HEK293 (cell line): Measurements from ENCODE around the gene SESTD1.
A peak's percentile ranks its signal among the peaks of the same experiment; 100 is the strongest.

Source experiments
- BCL11A ChIP-seq: fragments of 450-650 bp; formaldehyde crosslinking; IDR thresholded peaks from 2 replicates; pipeline ENCODE4 v1.5.1; 2016; ENCODE audit warnings: low read depth, missing biosample characterization, missing genetic modification characterization
- FEZF1 ChIP-seq: fragments of 450-650 bp; formaldehyde crosslinking; IDR thresholded peaks from 2 replicates; pipeline ENCODE4 v1.5.1; 2016; ENCODE audit warnings: missing biosample characterization, missing genetic modification characterization
- KLF7 ChIP-seq: fragments of 450-650 bp; formaldehyde crosslinking; IDR thresholded peaks from 2 replicates; pipeline ENCODE4 v1.5.1; 2016; ENCODE audit warnings: missing biosample characterization, missing genetic modification characterization, borderline replicate concordance
- KLF8 ChIP-seq: fragments of 450-650 bp; formaldehyde crosslinking; IDR thresholded peaks from 2 replicates; pipeline ENCODE4 v1.5.1; 2016; ENCODE audit warnings: missing biosample characterization, missing genetic modification characterization
- SCRT1 ChIP-seq: fragments of 450-650 bp; formaldehyde crosslinking; IDR thresholded peaks from 2 replicates; pipeline ENCODE4 v1.5.1; 2016; ENCODE audit warnings: missing biosample characterization, missing genetic modification characterization, borderline replicate concordance
- SP7 ChIP-seq: fragments of 450-650 bp; formaldehyde crosslinking; IDR thresholded peaks from 2 replicates; pipeline ENCODE4 v1.5.1; 2016; ENCODE audit warnings: missing biosample characterization, missing genetic modification characterization
- ZBTB17 ChIP-seq: fragments of 450-650 bp; formaldehyde crosslinking; IDR thresholded peaks from 2 replicates; pipeline ENCODE4 v1.5.1; 2016; ENCODE audit warnings: missing biosample characterization, missing genetic modification characterization
- ZEB2 ChIP-seq: fragments of 450-650 bp; formaldehyde crosslinking; IDR thresholded peaks from 2 replicates; pipeline ENCODE4 v1.5.1; 2016; ENCODE audit warnings: missing biosample characterization, missing genetic modification characterization
- ZFP69B ChIP-seq: fragments of 450-650 bp; formaldehyde crosslinking; IDR thresholded peaks from 2 replicates; pipeline ENCODE4 v1.5.1; 2016; ENCODE audit warnings: missing biosample characterization, missing genetic modification characterization
- ZIC2 ChIP-seq: fragments of 450-650 bp; formaldehyde crosslinking; IDR thresholded peaks from 2 replicates; pipeline ENCODE4 v1.5.1; 2016; ENCODE audit warnings: missing biosample characterization, missing genetic modification characterization
- ZNF2 ChIP-seq: fragments of 450-650 bp; formaldehyde crosslinking; IDR thresholded peaks from 2 replicates; pipeline ENCODE4 v1.5.1; 2016; ENCODE audit warnings: missing biosample characterization, missing genetic modification characterization
- ZNF24 ChIP-seq: fragments of 450-650 bp; formaldehyde crosslinking; IDR thresholded peaks from 2 replicates; pipeline ENCODE4 v1.5.1; 2016; ENCODE audit warnings: missing biosample characterization, missing genetic modification characterization
- ZNF302 ChIP-seq: fragments of 450-650 bp; formaldehyde crosslinking; IDR thresholded peaks from 2 replicates; pipeline ENCODE4 v1.5.1; 2016; ENCODE audit warnings: missing biosample characterization, missing genetic modification characterization, low read depth
- ZNF324 ChIP-seq: fragments of 450-650 bp; formaldehyde crosslinking; IDR thresholded peaks from 2 replicates; pipeline ENCODE4 v1.5.1; 2016; ENCODE audit warnings: missing biosample characterization, missing genetic modification characterization
- ZNF335 ChIP-seq: fragments of 450-650 bp; formaldehyde crosslinking; conservative IDR thresholded peaks from 2 replicates; pipeline ENCODE4 v1.5.1; 2016; ENCODE audit warnings: missing biosample characterization, missing genetic modification characterization
- ZNF394 ChIP-seq: fragments of 450-650 bp; formaldehyde crosslinking; IDR thresholded peaks from 2 replicates; pipeline ENCODE4 v1.5.1; 2016; ENCODE audit warnings: missing biosample characterization, missing genetic modification characterization, mild to moderate bottlenecking, moderate library complexity, borderline replicate concordance
- ZNF600 ChIP-seq: fragments of 450-650 bp; formaldehyde crosslinking; IDR thresholded peaks from 2 replicates; pipeline ENCODE4 v1.5.1; 2016; ENCODE audit warnings: missing biosample characterization, missing genetic modification characterization
- ZNF626 ChIP-seq: fragments of 450-650 bp; sonication (Bioruptor Pico); formaldehyde crosslinking; IDR thresholded peaks from 2 replicates; pipeline ENCODE4 v1.5.1; 2018; ENCODE audit warnings: missing biosample characterization, missing genetic modification characterization, inconsistent platforms
- ZNF660 ChIP-seq: fragments of 450-650 bp; IDR thresholded peaks from 2 replicates; pipeline ENCODE4 v1.5.1; 2018; ENCODE audit warnings: missing biosample characterization, mild to moderate bottlenecking, missing genetic modification characterization
- ZNF664 ChIP-seq: fragments of 450-650 bp; formaldehyde crosslinking; IDR thresholded peaks from 2 replicates; pipeline ENCODE4 v1.5.1; 2016; ENCODE audit warnings: missing biosample characterization, missing genetic modification characterization
- ZNF701 ChIP-seq: fragments of 450-650 bp; formaldehyde crosslinking; IDR thresholded peaks from 2 replicates; pipeline ENCODE4 v1.5.1; 2016; ENCODE audit warnings: missing biosample characterization, missing genetic modification characterization
- ZNF843 ChIP-seq: fragments of 450-650 bp; formaldehyde crosslinking; IDR thresholded peaks from 2 replicates; pipeline ENCODE4 v1.5.1; 2016; ENCODE audit warnings: missing biosample characterization, missing genetic modification characterization
- TF ChIP-seq, protein P1 (sequence below): fragments of 450-650 bp; formaldehyde crosslinking; IDR thresholded peaks from 2 replicates; pipeline ENCODE4 v1.5.1; 2016; ENCODE audit warnings: missing biosample characterization, missing genetic modification characterization
- TF ChIP-seq, protein P2 (sequence below): fragments of 450-650 bp; formaldehyde crosslinking; IDR thresholded peaks from 2 replicates; pipeline ENCODE4 v1.5.1; 2016; ENCODE audit warnings: missing biosample characterization, missing genetic modification characterization
- TF ChIP-seq, protein P3 (sequence below): fragments of 450-650 bp; formaldehyde crosslinking; IDR thresholded peaks from 2 replicates; pipeline ENCODE4 v1.5.1; 2017; ENCODE audit warnings: missing biosample characterization, mild to moderate bottlenecking, missing genetic modification characterization, moderate library complexity
- TF ChIP-seq, protein P4 (sequence below): fragments of 450-650 bp; formaldehyde crosslinking; IDR thresholded peaks from 2 replicates; pipeline ENCODE4 v1.5.1; 2017; ENCODE audit warnings: missing biosample characterization, missing genetic modification characterization

The SESTD1 gene

DNA sequence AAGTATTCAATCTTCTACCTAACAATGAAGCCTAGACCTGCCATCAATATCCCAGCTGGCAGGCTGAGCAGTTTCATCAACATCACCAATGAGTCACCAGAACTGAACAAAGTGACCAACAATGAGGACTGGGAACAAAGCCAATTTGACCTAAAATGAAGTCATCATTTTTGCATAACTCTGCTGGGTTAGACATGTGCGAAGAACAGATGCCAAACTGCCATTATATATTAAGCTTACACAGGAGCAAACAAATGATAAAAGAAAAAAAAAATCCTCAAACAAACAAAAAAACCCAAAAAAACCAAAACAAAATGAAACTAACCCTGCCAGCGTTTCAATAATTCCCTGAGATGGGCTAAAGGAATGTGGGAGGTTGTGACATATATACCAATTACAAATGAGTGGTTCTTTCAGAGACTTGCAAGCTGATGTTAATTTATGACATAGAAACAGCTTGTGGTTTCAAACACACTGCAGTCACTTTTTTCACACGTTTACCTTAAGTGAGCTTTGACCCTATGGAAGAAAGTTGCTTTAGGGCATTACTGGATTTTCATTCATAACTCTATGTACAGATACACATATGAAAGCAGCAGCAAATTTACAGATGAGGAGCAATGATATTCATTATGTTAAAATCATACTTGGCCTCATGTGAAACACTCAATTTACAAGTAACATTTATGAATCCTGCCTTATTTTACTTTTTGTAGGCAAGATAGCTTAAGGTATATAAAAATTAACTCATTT, 157.8 kb downstream of the SESTD1 start (continued):
- TF ChIP-seq, protein P1, sequence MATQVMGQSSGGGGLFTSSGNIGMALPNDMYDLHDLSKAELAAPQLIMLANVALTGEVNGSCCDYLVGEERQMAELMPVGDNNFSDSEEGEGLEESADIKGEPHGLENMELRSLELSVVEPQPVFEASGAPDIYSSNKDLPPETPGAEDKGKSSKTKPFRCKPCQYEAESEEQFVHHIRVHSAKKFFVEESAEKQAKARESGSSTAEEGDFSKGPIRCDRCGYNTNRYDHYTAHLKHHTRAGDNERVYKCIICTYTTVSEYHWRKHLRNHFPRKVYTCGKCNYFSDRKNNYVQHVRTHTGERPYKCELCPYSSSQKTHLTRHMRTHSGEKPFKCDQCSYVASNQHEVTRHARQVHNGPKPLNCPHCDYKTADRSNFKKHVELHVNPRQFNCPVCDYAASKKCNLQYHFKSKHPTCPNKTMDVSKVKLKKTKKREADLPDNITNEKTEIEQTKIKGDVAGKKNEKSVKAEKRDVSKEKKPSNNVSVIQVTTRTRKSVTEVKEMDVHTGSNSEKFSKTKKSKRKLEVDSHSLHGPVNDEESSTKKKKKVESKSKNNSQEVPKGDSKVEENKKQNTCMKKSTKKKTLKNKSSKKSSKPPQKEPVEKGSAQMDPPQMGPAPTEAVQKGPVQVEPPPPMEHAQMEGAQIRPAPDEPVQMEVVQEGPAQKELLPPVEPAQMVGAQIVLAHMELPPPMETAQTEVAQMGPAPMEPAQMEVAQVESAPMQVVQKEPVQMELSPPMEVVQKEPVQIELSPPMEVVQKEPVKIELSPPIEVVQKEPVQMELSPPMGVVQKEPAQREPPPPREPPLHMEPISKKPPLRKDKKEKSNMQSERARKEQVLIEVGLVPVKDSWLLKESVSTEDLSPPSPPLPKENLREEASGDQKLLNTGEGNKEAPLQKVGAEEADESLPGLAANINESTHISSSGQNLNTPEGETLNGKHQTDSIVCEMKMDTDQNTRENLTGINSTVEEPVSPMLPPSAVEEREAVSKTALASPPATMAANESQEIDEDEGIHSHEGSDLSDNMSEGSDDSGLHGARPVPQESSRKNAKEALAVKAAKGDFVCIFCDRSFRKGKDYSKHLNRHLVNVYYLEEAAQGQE (tag by site-specific recombination) = no peak
- TF ChIP-seq KLF7 (tag by site-specific recombination) (no peak), ZNF302 (tag by site-specific recombination) (no peak), ZNF701 (tag by site-specific recombination) (no peak), FEZF1 (peak; percentile 94), ZNF394 (peak; percentile 32; the same call in 1 of the 2 replicates), KLF8 (tag by site-specific recombination) (peak; percentile 55; the same call in 1 of the 2 replicates), ZNF335 (no peak; the same call in 1 of the 2 replicates), BCL11A (tag by site-specific recombination) (peak; percentile 76; the same call in 1 of the 2 replicates), ZNF626 (0 out of 2 replicates have a peak, but pooled peaks have one; percentile 16), ZNF660 (tag by site-specific recombination) (peak; percentile 91), ZNF600 (tag by site-specific recombination) (peak; percentile 79), ZNF2 (0 out of 2 replicates have a peak, but pooled peaks have one; percentile 27), ZNF843 (tag by site-specific recombination) (peak; percentile 58; the same call in 1 of the 2 replicates), ZNF24 (tag by site-specific recombination) (peak; percentile 35; the same call in 1 of the 2 replicates), ZNF324 (tag by site-specific recombination) (peak; percentile 82; the same call in 1 of the 2 replicates), ZEB2 (tag by site-specific recombination) (peak; percentile 60; the same call in 1 of the 2 replicates), ZFP69B (tag by site-specific recombination) (0 out of 2 replicates have a peak, but pooled peaks have one; percentile 58), SCRT1 (tag by site-specific recombination) (no peak), ZNF664 (tag by site-specific recombination) (0 out of 2 replicates have a peak, but pooled peaks have one; percentile 8), ZBTB17 (tag by site-specific recombination) (peak; percentile 46; the same call in 1 of the 2 replicates), SP7 (tag by site-specific recombination) (peak; percentile 89), ZIC2 (no peak)
- TF ChIP-seq, protein P2, sequence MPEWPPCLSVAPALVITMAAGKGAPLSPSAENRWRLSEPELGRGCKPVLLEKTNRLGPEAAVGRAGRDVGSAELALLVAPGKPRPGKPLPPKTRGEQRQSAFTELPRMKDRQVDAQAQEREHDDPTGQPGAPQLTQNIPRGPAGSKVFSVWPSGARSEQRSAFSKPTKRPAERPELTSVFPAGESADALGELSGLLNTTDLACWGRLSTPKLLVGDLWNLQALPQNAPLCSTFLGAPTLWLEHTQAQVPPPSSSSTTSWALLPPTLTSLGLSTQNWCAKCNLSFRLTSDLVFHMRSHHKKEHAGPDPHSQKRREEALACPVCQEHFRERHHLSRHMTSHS (tag by site-specific recombination) = no peak
- TF ChIP-seq, protein P3, sequence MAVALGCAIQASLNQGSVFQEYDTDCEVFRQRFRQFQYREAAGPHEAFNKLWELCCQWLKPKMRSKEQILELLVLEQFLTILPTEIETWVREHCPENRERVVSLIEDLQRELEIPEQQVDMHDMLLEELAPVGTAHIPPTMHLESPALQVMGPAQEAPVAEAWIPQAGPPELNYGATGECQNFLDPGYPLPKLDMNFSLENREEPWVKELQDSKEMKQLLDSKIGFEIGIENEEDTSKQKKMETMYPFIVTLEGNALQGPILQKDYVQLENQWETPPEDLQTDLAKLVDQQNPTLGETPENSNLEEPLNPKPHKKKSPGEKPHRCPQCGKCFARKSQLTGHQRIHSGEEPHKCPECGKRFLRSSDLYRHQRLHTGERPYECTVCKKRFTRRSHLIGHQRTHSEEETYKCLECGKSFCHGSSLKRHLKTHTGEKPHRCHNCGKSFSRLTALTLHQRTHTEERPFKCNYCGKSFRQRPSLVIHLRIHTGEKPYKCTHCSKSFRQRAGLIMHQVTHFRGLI (tag by site-specific recombination) = peak; percentile 13; the same call in 1 of the 2 replicates
- TF ChIP-seq, protein P4, sequence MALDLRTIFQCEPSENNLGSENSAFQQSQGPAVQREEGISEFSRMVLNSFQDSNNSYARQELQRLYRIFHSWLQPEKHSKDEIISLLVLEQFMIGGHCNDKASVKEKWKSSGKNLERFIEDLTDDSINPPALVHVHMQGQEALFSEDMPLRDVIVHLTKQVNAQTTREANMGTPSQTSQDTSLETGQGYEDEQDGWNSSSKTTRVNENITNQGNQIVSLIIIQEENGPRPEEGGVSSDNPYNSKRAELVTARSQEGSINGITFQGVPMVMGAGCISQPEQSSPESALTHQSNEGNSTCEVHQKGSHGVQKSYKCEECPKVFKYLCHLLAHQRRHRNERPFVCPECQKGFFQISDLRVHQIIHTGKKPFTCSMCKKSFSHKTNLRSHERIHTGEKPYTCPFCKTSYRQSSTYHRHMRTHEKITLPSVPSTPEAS (tag by site-specific recombination) = peak; percentile 19; the same call in 1 of the 2 replicates
- TF ChIP-seq, all 188 proteins: peak for 35
